Neural cell (in vitro differentiated cells): ENCODE results near the gene MAEA. TPM values are rescaled to one million over a fixed set of nuclear protein-coding genes. Genes with fewer than 3 reads are reported as not detected.

Source experiments
- H2AFZ ChIP-seq: fragments of 200-600, 300-800 bp; sonication (generic), shearing (Covaris generic); 2 replicates; pipeline ENCODE4 v1.6.0; 2014; ENCODE audit warnings: low read depth, mild to moderate bottlenecking, antibody characterized with exemption, low read length, moderate library complexity
- H3F3A ChIP-seq: fragments of 200-600 bp; shearing (Covaris generic); 2 replicates; pipeline ENCODE4 v1.6.1; 2016; ENCODE audit warnings: mild to moderate bottlenecking, moderate library complexity, mixed read lengths, antibody characterized with exemption, low read length; ENCODE audit not compliant: insufficient read depth, poor library complexity, severe bottlenecking
- H3K27ac ChIP-seq: fragments of 200-600, 300-800 bp; sonication (generic), shearing (Covaris generic); 2 replicates; pipeline ENCODE4 v1.5.1; 2014; ENCODE audit warnings: mild to moderate bottlenecking, low read length, moderate library complexity
- H3K27me3 ChIP-seq: fragments of 300-800, 200-600 bp; sonication (generic), shearing (Covaris generic); 2 replicates; pipeline ENCODE4 v1.6.0; 2014; ENCODE audit warnings: mild to moderate bottlenecking, low read depth, low read length, moderate library complexity; ENCODE audit not compliant: insufficient read depth
- H3K36me3 ChIP-seq: fragments of 300-800, 200-600 bp; sonication (generic), shearing (Covaris generic); 2 replicates; pipeline ENCODE4 v1.5.1; 2014; ENCODE audit warnings: mild to moderate bottlenecking, antibody characterized with exemption, low read length, moderate library complexity; ENCODE audit not compliant: insufficient read depth
- H3K4me2 ChIP-seq: fragments of 300-800, 200-600 bp; sonication (generic), shearing (Covaris generic); 2 replicates; pipeline ENCODE4 v1.6.0; 2014; ENCODE audit warnings: mild to moderate bottlenecking, low read length
- H3K4me3 ChIP-seq: fragments of 300-800, 200-600 bp; sonication (generic), shearing (Covaris generic); 2 replicates; pipeline ENCODE4 v1.5.1; 2014; ENCODE audit warnings: mild to moderate bottlenecking, low read length, moderate library complexity
- H3K79me2 ChIP-seq: fragments of 200-600 bp; shearing (Covaris generic); replicated peaks from 2 replicates; pipeline ENCODE4 v1.6.0; 2014; ENCODE audit warnings: mild to moderate bottlenecking, low read length, moderate library complexity; ENCODE audit not compliant: insufficient read depth
- H3K9ac ChIP-seq: fragments of 300-800, 200-600 bp; sonication (generic), shearing (Covaris generic); 2 replicates; pipeline ENCODE4 v1.6.1; 2016; ENCODE audit warnings: mild to moderate bottlenecking, low read length, mixed read lengths
- H3K9me2 ChIP-seq: fragments of 200-600 bp; shearing (Covaris generic); 2 replicates; pipeline ENCODE4 v1.6.1; 2016; ENCODE audit warnings: mild to moderate bottlenecking, low read length, mixed read lengths; ENCODE audit not compliant: insufficient read depth
- H3K9me3 ChIP-seq: fragments of 200-600, 300-800 bp; sonication (generic), shearing (Covaris generic); 2 replicates; pipeline ENCODE4 v1.6.1; 2016; ENCODE audit warnings: mild to moderate bottlenecking, mixed run types, low read length, moderate library complexity, mixed read lengths
- H4K20me1 ChIP-seq: fragments of 200-600 bp; shearing (Covaris generic); 2 replicates; pipeline ENCODE4 v1.6.1; 2016; ENCODE audit warnings: mild to moderate bottlenecking, mixed run types; ENCODE audit not compliant: insufficient read depth
- CTCF ChIP-seq: fragments of 450-650 bp; IDR thresholded peaks from 2 replicates; pipeline ENCODE4 v1.5.1; 2014; ENCODE audit warnings: antibody characterized with exemption, mild to moderate bottlenecking, moderate library complexity; ENCODE audit not compliant: poor library complexity, severe bottlenecking
- EP300 ChIP-seq: fragments of 450-650 bp; conservative IDR thresholded peaks from 2 replicates; pipeline ENCODE4 v1.6.1; 2014; ENCODE audit warnings: antibody characterized with exemption, mild to moderate bottlenecking, moderate library complexity; ENCODE audit not compliant: poor library complexity, severe bottlenecking
- EZH2 ChIP-seq: fragments of 200-600, 300-800 bp; shearing (Covaris generic), sonication (generic); IDR thresholded peaks from 2 replicates; pipeline ENCODE4 v1.6.1; 2014; ENCODE audit warnings: antibody characterized with exemption, low read length, borderline replicate concordance, mild to moderate bottlenecking; ENCODE audit not compliant: insufficient read depth, poor library complexity, severe bottlenecking
- MXI1 ChIP-seq: fragments of 450-650 bp; conservative IDR thresholded peaks from 2 replicates; pipeline ENCODE4 v1.6.1; 2014; ENCODE audit warnings: antibody characterized with exemption, mild to moderate bottlenecking; ENCODE audit not compliant: poor library complexity, severe bottlenecking
- POLR2AphosphoS5 ChIP-seq: IDR thresholded peaks from 2 replicates; pipeline ENCODE4 v1.6.1; 2012
- RAD21 ChIP-seq: fragments of 450-650 bp; conservative IDR thresholded peaks from 2 replicates; pipeline ENCODE4 v1.6.1; 2014; ENCODE audit warnings: antibody characterized with exemption, mild to moderate bottlenecking, moderate library complexity
- REST ChIP-seq: IDR thresholded peaks from 2 replicates; pipeline ENCODE4 v1.6.1; 2012; ENCODE audit warnings: borderline replicate concordance
- SMC3 ChIP-seq: fragments of 450-650 bp; conservative IDR thresholded peaks from 2 replicates; pipeline ENCODE4 v1.6.1; 2014; ENCODE audit warnings: antibody characterized with exemption, mild to moderate bottlenecking, moderate library complexity; ENCODE audit not compliant: poor library complexity
- TAF1 ChIP-seq: IDR thresholded peaks from 2 replicates; pipeline ENCODE4 v1.6.1; 2012; ENCODE audit warnings: low read depth
- polyA plus RNA-seq: library from polyadenylated mRNA; depleted of rRNA; stranded (reverse); fragments of >200 nt; gene quantifications from 2 replicates; pipeline ENCODE4 v1.2.3, GENCODE V29; 2014

The MAEA gene
- polyA plus RNA-seq, 1 donor from 2014 or later, result 106 TPM

- Histone ChIP-seq H3K79me2 (no peaks in the 10 kb centered on the region), H3K4me2 (no peak overlapping the region), H3F3A (no peaks in the 10 kb centered on the region), H3K27ac (no peak overlapping the region), H3K36me3 (peaks cover 10% of the 10 kb centered on the region), H4K20me1 (no peaks in the 10 kb centered on the region), H3K9me2 (no peaks in the 10 kb centered on the region), H3K27me3 (no peaks in the 10 kb centered on the region), H3K9ac (no peak overlapping the region), H3K4me3 (no peak overlapping the region), H2AFZ (no peak overlapping the region), H3K9me3 (no peaks in the 10 kb centered on the region)
- TF ChIP-seq MXI1, result no peak
- no peak for TF ChIP-seq POLR2AphosphoS5
- no peak for TF ChIP-seq EP300
- TF ChIP-seq CTCF, result no peak
- no peak for TF ChIP-seq SMC3
- TF ChIP-seq EZH2, result no peak
- no peak for TF ChIP-seq TAF1
These were observed 47.7 kb downstream of the MAEA start for GRCh38 chr4:1337376-1337831.

- Histone ChIP-seq H3K9me2 (no peaks in the 10 kb centered on the region), H3K27me3 (no peaks in the 10 kb centered on the region), H3K9ac (no peak overlapping the region), H3K4me3 (no peak overlapping the region), H2AFZ (no peak overlapping the region), H3K79me2 (no peaks in the 10 kb centered on the region), H3K36me3 (peaks cover 10% of the 10 kb centered on the region), H4K20me1 (no peaks in the 10 kb centered on the region), H3K9me3 (no peaks in the 10 kb centered on the region), H3F3A (no peaks in the 10 kb centered on the region), H3K27ac (no peak overlapping the region), H3K4me2 (no peak overlapping the region)
- TF ChIP-seq POLR2AphosphoS5, result no peak
- TF ChIP-seq RAD21, result no peak
- TF ChIP-seq CTCF, result no peak
- no peak for TF ChIP-seq SMC3
- TF ChIP-seq EP300, result no peak
- no peak for TF ChIP-seq MXI1
- TF ChIP-seq REST, result no peak
- no peak for TF ChIP-seq EZH2
- no peak for TF ChIP-seq TAF1
These were observed 48.5 kb downstream of the MAEA start for GRCh38 chr4:1337951-1338751.
